Measurements from ENCODE around the gene CLDN6. TPM values are rescaled to one million over a fixed set of nuclear protein-coding genes. Genes with fewer than 3 reads are reported as not detected.

Gene CLDN6
- total and polyA plus RNA-seq, 9 donors: 1.8 TPM; not detected in 8

- WGBS, 3 donors: 39 to 51% (median 47%) methylated on average over 13 of the region's 13 CpGs
- Histone ChIP-seq H3K4me1 (ENCODE audit: insufficient read depth) (no peaks in the 10 kb centered on the region), H3K4me3 (no peak overlapping the region), H3K9me3 (no peaks in the 10 kb centered on the region), H3K36me3 (no peaks in the 10 kb centered on the region), H3K27me3 (no peaks in the 10 kb centered on the region), H3K27ac (no peak overlapping the region)
- TF ChIP-seq POLR2A (IDR thresholded peaks at IDR 0.05) (no peak), EP300 (IDR thresholded peaks at IDR 0.05) (no peak)
- TF ChIP-seq, protein P1, sequence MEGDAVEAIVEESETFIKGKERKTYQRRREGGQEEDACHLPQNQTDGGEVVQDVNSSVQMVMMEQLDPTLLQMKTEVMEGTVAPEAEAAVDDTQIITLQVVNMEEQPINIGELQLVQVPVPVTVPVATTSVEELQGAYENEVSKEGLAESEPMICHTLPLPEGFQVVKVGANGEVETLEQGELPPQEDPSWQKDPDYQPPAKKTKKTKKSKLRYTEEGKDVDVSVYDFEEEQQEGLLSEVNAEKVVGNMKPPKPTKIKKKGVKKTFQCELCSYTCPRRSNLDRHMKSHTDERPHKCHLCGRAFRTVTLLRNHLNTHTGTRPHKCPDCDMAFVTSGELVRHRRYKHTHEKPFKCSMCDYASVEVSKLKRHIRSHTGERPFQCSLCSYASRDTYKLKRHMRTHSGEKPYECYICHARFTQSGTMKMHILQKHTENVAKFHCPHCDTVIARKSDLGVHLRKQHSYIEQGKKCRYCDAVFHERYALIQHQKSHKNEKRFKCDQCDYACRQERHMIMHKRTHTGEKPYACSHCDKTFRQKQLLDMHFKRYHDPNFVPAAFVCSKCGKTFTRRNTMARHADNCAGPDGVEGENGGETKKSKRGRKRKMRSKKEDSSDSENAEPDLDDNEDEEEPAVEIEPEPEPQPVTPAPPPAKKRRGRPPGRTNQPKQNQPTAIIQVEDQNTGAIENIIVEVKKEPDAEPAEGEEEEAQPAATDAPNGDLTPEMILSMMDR (IDR thresholded peaks at IDR 0.05): no peak
- no peak for DNase-seq
- intact Hi-C loops (cut with DNase I): no loop called here
Observed at GRCh38 chr16:2996298-2996697, 21.7 kb downstream of the CLDN6 start.

DNA sequence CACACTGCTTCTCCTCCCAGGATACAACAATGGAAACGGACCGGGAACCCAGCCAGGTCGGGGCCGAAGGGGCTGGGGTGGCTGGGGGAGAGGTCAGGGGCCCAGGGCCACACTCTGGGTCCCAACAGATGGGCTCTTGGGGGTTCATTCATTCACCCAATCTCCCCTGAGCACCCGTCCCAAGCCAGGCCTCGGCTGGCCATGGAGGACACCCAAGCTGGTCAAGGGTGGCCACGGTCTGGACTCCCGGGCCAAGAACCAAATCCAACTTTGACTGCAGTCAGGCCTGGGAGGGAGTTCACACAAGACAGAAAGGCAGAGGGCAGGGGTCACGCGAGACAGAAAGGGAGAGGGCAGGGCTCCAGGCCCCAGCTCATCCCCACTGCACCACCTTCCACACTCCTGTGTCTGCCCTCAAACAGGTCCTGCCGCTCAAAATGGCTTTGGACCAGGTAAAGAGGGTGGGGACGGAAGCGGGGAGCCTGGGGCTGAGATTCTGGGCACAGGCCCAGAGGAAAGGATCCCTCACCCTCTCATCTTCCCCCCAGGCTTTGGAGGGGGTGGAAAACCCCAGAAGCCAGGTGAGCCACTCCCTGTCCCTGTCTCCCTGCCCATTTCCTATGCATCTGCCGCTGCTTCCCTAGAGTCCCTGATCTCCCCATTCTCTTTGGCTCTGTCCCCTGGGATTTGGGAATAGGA is 25.5 kb downstream of the CLDN6 start:
- Histone ChIP-seq H3K9me3 (no peaks in the 10 kb centered on the region), H3K27me3 (no peaks in the 10 kb centered on the region), H3K4me1 (ENCODE audit: insufficient read depth) (no peaks in the 10 kb centered on the region), H3K4me3 (no peak overlapping the region), H3K36me3 (no peaks in the 10 kb centered on the region), H3K27ac (no peak overlapping the region)
- intact Hi-C loops (cut with DNase I): no loop called here
- 84 to 87% (median 86%) methylated on average over 14 of the region's 14 CpGs for WGBS, 3 donors
- no peak for TF ChIP-seq EP300 (IDR thresholded peaks at IDR 0.05)
- TF ChIP-seq POLR2A (IDR thresholded peaks at IDR 0.05): no peak
- TF ChIP-seq, protein P1 (IDR thresholded peaks at IDR 0.05): no peak
- no peak for DNase-seq

DNA sequence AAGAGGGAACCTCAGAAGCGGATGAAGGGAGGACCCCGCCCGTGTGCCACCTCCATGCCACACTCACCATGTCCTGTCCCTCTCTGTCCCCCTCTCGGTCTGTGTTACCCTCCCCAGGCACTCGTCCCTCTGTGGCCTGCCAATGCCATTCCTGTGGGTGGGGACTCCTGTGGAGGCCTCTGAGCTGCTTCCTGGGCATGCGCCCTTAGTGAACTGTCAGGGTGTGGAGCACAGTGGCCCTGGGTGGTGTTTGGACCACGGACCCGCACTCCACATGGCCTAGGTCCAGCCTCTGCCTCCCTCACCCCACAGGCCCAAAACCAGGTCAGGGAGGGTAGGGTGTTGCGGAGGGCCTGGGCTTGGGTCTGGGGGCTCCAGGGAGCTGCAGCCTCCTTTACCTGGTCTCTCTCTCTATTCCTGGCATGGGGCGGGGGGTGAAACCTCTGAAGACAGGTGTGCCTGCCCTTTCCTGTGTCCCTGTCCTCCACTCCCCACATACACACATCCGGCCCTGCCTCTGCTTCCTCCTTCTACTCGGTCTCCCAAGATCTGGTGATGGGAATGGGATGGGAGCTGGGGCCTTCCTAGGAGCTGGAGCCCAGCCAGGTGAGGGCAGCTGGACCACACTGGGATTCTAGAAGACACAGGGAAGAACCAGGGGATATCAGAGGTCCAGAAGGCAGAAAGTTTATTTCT is 26.3 kb downstream of the CLDN6 start:
- Histone ChIP-seq H3K27ac (no peak overlapping the region), H3K4me3 (no peak overlapping the region), H3K4me1 (ENCODE audit: insufficient read depth) (no peaks in the 10 kb centered on the region), H3K9me3 (no peaks in the 10 kb centered on the region), H3K36me3 (no peaks in the 10 kb centered on the region), H3K27me3 (no peaks in the 10 kb centered on the region)
- 82 to 85% (median 85%) methylated on average over 12 of the region's 12 CpGs for WGBS, 3 donors
- no peak for DNase-seq
- TF ChIP-seq, protein P1 (IDR thresholded peaks at IDR 0.05): no peak
- TF ChIP-seq EP300 (IDR thresholded peaks at IDR 0.05) (no peak), POLR2A (IDR thresholded peaks at IDR 0.05) (no peak)
- intact Hi-C loops (cut with DNase I): no loop called here

DNA sequence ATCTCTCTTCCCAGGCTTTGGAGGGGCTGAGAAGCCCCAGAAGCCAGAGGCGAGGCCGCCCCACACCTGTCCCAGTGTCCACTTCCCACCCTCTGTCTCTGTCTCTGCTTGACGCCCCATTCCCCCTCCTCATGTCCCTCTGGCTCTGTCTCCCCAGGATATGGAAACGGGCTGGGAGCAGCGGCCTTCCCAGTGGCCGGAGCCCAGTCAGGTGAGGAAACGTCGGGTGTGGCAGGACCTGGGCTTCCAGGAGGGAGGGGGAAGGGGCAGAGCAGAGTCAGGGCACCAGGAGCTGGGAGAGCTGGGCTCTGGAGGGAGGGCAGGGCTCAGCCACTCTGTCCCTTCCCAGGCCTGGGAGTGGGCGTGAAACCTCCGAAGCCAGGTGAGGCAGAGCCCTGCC is 27.1 kb downstream of the CLDN6 start:
- DNase-seq: no peak
- intact Hi-C loops (cut with DNase I): no loop called here
- WGBS, 3 donors: 64 to 67% (median 65%) methylated on average over 10 of the region's 10 CpGs
- no peaks in the 10 kb centered on the region for H3K9me3 ChIP-seq
- H3K27me3 ChIP-seq: no peaks in the 10 kb centered on the region
- TF ChIP-seq EP300 (IDR thresholded peaks at IDR 0.05) (no peak), POLR2A (IDR thresholded peaks at IDR 0.05) (no peak)
- TF ChIP-seq, protein P1 (IDR thresholded peaks at IDR 0.05): no peak
- no peak overlapping the region for H3K4me3 ChIP-seq
- H3K4me1 ChIP-seq (ENCODE audit: insufficient read depth): no peaks in the 10 kb centered on the region
- no peak overlapping the region for H3K27ac ChIP-seq
- no peaks in the 10 kb centered on the region for H3K36me3 ChIP-seq

All from ovary (tissue), 9 donors.